CD4-positive, alpha-beta T cell treated with Interferon alpha-2 for 1 hour (primary cell): ENCODE data around the gene MPZL1.
"Not testable (repeated sequence)": the region's sequence is repeated elsewhere in the genome, so short reads cannot be mapped to it uniquely, and the experiment has no call there.

ENCODE experiments used
- DNase-seq, 2 donors: peaks; one replicate each; pipeline ENCODE4 v3.0.0-alpha.2; 2020 to 2022

Gene MPZL1

GRCh38 chr1:167784876-167785550 lies 63.2 kb downstream of the MPZL1 start:
- DNase-seq, result no peak

- DNase-seq, result no peak
Measured at GRCh38 chr1:167786502-167786901, 64.7 kb downstream of the MPZL1 start.

DNA sequence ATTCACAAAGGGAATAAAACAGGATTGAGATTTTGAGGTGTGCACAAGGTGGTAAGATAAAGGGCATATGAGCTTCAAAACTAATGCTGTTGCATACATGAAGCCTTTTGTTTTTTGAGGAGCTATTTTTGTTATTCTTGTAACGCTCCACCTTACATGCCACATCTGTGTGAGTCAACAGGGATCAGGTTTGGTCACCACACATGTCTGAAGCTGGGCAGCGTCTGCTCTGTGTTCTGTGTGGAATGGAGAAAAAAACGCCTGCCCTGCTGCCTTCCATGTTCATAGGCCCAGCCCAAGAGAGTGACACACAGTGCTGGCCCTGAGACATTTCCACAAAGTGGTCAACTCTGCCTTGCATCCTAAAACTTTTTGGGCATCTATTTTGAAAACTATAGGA lies 67.7 kb downstream of the MPZL1 start:
- no peak for DNase-seq

DNA sequence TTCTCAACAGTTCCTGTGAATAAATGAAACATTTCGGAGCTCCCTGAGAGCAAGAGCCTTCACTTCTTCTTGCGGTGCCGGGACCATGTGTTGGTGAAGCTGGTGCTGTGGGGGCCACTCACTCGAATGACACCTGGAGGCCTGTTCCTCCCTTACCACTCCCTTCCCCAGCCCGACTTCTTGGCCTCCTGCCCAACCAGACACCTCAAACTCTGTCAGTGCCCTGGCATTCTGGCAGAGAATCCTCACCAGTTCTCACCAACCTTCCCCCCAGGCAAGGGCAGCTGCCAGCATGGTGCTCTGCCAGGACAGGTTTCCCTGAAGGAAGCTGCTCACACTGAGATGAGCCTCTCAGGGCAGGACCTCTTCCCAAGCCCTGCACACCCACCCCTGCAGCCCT lies 68.3 kb downstream of the MPZL1 start:
- DNase-seq, result no peak

DNA sequence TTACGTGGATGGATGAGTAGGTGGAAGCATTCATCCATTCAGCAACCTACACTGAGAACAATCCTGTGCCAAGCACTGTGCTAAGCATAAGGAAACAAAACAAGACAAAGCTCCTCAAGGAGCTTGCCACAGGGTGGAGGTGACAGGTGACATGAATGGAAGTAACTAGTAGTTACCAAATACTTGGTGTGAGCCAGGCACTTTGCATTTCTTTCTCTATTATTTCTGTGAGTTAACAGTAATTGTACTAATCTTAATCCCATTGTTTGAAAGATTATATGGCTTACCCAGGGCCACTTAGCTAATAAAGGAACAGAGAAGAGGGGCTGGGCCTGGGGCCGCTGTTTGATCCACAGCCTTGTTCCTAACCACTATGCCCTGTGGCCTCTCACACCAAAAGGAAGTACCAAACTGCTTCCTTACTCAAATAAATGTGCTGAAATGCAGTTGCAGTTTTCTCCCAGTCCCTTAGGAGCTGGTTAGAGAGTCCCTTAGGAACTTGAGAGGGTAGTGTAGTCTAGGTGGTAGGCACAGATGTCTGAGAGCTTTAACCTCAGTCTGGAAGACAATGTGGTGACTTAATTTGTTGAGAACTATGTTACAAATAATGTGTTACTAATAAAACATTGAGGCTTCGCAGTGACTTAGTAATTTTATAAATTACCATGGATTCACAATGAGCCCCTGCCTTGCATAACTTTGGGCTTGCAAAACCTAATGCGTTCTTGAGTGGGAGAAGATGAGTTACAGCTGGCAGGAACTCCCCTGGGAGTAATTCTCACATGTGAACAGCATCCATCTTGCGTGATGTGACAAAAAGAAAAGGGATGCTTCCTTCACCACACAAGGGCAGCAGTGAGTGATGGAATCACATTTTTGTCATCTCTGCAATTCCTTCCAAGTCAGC lies 69.8 kb downstream of the MPZL1 start:
- DNase-seq, result peak in 1 of 2 donors; percentile 7

DNA sequence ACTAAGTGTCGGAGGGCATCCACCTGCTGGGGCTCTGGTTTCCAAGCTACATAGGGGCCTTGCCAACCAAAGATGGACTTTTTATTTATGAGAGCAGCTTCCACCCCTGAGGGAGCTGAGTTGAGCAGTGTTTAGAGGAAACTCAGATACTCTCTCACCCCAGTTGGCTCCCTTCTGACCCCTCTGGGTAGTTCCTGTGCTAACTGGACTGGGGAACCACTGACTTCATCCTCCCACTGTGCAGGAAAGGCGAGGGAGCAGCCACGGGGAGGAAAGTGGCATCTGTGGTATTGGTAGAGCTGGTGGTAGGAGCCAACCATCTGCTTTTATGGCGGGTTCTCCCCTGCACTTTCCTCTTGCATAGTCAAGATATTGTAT lies 70.4 kb downstream of the MPZL1 start:
- no peak for DNase-seq

GRCh38 chr1:167794043-167794442 lies 72.3 kb downstream of the MPZL1 start:
- no peak for DNase-seq

- DNase-seq, result no peak
Measured at GRCh38 chr1:167795810-167796740, 74.3 kb downstream of the MPZL1 start.

- DNase-seq, result peak in 1 of 2 donors; percentile 17
Measured at GRCh38 chr1:167797015-167797414, 75.2 kb downstream of the MPZL1 start.

DNA sequence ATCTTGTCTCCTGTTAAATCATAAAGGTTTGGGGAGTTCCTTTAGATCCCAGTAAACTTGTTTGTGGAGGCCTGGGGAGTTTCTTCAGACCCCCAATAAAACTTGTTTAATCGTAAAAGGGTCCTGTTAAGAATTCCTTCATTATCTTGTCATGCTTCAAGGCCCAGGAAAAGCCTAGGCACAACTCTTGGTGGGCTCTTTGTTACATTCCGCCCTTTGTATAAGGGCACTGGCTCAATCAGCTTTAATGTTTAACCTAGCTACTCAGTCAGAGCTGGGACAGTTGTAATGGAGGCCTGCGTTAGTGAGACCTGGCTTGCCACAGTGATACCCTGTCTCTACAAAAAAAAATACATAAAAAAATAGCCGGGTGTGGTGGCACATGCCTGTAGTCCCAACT lies 77.2 kb downstream of the MPZL1 start:
- DNase-seq, result no peak

DNA sequence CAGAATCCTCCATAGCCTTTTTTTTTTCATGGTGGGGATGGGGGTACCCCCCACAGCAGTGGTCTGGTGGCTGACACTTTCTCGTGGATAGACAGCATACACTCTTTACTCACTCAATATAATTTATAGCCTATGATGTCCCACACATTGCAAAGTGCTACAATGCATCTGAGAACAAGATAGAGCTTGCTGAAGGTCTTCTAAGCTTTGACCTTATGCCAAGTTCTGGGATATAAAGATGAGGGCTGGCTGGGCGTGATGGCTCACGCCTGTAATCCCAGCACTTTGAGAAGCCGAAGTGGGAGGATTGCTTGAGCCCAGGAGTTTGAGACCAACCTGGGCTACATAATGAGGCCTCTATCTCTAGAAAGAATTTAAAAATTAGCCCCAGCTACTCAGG lies 78.0 kb downstream of the MPZL1 start:
- no peak for DNase-seq

- DNase-seq, result no peak
Measured at GRCh38 chr1:167800251-167800650, 78.5 kb downstream of the MPZL1 start.

DNA sequence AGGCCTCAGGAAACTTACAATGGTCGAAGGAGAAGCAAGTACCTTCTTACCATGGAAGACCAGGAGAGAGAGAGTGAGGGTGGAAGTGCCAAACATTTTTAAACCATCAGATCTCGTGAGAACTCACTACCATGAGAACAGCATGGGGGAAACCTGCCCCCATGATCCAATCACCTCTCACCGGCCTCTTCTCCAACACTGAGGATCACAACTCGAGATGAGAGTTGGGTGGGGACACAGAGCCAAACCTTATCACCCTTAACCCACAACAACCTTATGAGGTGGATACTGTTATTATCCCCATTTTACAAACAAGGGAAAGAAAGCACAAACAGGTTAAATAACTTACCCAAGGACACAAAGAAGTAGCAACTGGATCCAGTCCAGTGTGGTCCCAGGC lies 80.5 kb downstream of the MPZL1 start:
- no peak for DNase-seq

GRCh38 chr1:167803358-167804207 lies 81.8 kb downstream of the MPZL1 start:
- DNase-seq, result peak; percentile 86

DNA sequence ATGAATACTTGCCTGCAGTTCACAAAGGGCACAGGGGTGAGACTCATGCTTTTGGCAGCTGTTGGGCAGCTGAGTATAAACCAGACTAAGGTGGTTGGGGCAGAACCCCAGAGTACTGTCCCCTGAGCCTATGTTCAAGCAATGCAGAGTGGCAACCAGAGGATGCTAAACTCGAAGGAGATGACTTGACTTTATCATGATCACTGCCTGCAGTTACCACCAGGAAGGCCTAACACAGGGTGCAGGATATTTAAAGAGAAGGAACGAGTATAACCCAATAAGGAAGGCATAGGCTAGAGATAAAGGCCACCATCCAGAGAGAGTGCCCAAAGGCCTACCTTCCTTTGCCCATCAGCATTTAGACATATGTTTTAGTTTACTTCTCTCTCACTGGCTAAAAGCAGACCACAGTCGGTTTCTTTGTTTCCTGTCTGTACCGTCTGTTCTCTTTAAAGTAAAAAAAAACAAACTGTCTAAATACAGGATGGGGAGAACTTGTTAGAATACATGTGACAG lies 83.3 kb downstream of the MPZL1 start:
- DNase-seq, result peak in 1 of 2 donors; percentile 46

DNA sequence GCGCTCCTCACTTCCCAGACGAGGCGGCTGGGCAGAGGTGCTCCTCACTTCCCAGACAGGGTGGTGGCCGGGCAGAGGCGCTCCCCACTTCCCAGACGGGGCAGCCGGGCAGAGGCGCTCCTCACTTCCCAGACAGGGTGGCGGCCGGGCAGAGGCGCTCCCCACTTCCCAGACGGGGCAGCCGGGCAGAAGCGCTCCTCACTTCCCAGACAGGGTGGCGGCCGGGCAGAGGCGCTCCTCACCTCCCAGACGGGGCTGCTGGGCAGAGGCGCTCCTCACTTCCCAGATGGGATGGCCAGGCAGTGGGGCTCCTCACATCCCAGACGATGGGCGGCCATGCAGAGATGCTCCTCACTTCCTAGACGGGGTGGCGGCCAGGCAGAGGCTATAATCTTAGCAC lies 84.5 kb downstream of the MPZL1 start:
- DNase-seq, result not testable (repeated sequence)

- not testable (repeated sequence) for DNase-seq
Measured at GRCh38 chr1:167806676-167807075, 84.9 kb downstream of the MPZL1 start.

DNA sequence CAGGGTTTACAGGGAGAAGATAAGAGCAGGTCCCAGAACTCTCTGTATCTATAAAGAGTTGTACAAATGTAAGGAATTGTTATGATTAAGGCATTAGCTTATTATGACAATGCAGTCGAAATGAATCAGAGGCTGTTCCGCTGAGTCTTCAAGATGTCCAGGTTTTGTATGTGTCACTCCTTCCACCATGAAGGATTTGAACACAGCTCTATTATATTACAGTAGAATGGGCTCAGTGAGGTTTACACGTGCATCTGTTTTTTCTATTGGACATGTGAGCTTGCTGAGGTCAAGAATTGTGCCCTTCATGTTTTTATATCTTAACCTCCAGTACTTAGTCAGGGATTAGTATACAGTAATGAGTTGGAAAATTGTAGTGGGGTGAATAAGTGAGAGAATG lies 86.3 kb downstream of the MPZL1 start:
- DNase-seq, result no peak

GRCh38 chr1:167808690-167809089 lies 86.9 kb downstream of the MPZL1 start:
- DNase-seq, result no peak

GRCh38 chr1:167812972-167813371 lies 91.2 kb downstream of the MPZL1 start:
- DNase-seq, result no peak

DNA sequence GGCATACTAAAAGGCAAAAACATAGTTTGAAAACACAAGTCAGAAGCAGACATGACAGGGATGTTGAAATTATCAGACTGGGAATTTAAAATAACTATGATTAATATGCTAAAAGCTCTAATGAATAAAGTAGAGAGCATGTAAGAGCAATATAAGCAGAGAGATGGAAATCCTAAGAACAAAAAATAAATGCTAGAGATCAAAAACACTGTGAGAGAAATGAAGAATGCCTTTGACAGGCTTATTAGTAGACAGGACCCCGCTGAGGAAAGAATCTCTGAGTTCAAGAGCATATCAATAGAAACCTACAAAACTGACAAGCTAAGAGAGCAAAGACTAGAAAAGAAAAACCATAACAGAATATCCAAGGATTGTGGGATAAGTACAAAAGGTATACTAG lies 93.9 kb downstream of the MPZL1 start:
- no peak for DNase-seq
